8988T (cell line): ENCODE measurements around the gene TFPI2.

Experiments used
- DNase-seq: peaks from one replicate; pipeline ENCODE4 v3.0.0; 2011

TFPI2 gene

GRCh38 chr7:93906267-93906666 lies 15.7 kb upstream of the TFPI2 start, which contains the start of gene GNGT1:
Gene GNGT1 (plus strand): TSS chr7:93906567. CDS start chr7:93906747, 180 bp downstream.
- DNase-seq: no peak

- no peak for DNase-seq
These were observed 12.3 kb upstream of the TFPI2 start for GRCh38 chr7:93902777-93903423.

GRCh38 chr7:93897680-93898079 lies 7.1 kb upstream of the TFPI2 start:
- DNase-seq: no peak

- no peak for DNase-seq
These were observed 5.5 kb upstream of the TFPI2 start for GRCh38 chr7:93895859-93896600.

- DNase-seq: no peak
These were observed 4.5 kb upstream of the TFPI2 start for GRCh38 chr7:93894966-93895640.

- no peak for DNase-seq
These were observed 3.9 kb upstream of the TFPI2 start for GRCh38 chr7:93894426-93894825.

- no peak for DNase-seq
These were observed 501 bp downstream of the TFPI2 start for GRCh38 chr7:93890041-93890463.

- no peak for DNase-seq
These were observed 1.3 kb downstream of the TFPI2 start for GRCh38 chr7:93889261-93889660.

GRCh38 chr7:93884541-93884940 lies 6.0 kb downstream of the TFPI2 start:
- no peak for DNase-seq

GRCh38 chr7:93883917-93884345 lies 6.6 kb downstream of the TFPI2 start:
- no peak for DNase-seq

GRCh38 chr7:93883078-93883916 lies 7.3 kb downstream of the TFPI2 start:
- DNase-seq: no peak

GRCh38 chr7:93882468-93882867 lies 8.1 kb downstream of the TFPI2 start:
- DNase-seq: no peak

GRCh38 chr7:93879356-93879755 lies 11.2 kb downstream of the TFPI2 start:
- DNase-seq: no peak

- DNase-seq: no peak
These were observed 12.8 kb downstream of the TFPI2 start for GRCh38 chr7:93877742-93878141.

GRCh38 chr7:93873998-93874574 lies 16.5 kb downstream of the TFPI2 start:
- DNase-seq: no peak

GRCh38 chr7:93866886-93867285 lies 23.7 kb downstream of the TFPI2 start:
- DNase-seq: no peak

- no peak for DNase-seq
These were observed 27.9 kb downstream of the TFPI2 start for GRCh38 chr7:93862651-93863050.

GRCh38 chr7:93861325-93861949 lies 29.1 kb downstream of the TFPI2 start:
- DNase-seq: no peak

GRCh38 chr7:93860261-93860660 lies 30.3 kb downstream of the TFPI2 start:
- no peak for DNase-seq

- no peak for DNase-seq
These were observed 31.7 kb downstream of the TFPI2 start for GRCh38 chr7:93858857-93859256.

- DNase-seq: no peak
These were observed 34.2 kb downstream of the TFPI2 start for GRCh38 chr7:93856323-93856722.

- no peak for DNase-seq
These were observed 34.8 kb downstream of the TFPI2 start for GRCh38 chr7:93855797-93856196.
